Measurements from ENCODE around the gene PLXDC2. TPM values are rescaled to one million over a fixed set of nuclear protein-coding genes. Genes with fewer than 3 reads are reported as not detected.

Gene PLXDC2
- total and polyA plus RNA-seq, 2 donors (not counting 1 experiment from before 2014, with no cell fraction given): 4.2 to 5.1 TPM

DNA sequence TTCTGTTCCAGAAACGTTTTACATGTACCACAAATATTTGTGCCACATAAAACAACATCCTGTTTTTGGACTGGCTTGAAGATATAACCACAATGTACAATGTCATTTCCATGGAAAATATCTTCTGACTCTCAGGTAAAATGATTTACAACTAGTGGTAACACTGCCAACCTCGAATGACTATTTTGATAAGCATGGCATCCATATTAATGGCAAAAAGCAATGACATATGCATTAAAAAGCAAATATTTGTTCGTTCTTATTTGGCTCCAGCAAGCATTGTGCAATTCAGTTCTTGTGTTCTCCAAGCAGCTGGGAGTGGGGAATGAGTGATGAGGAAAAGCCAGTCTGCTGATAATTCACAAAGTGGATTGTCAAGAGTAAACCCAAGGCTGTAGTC, 289.0 kb downstream of the PLXDC2 start:
- Histone ChIP-seq H3K9me3 (ENCODE audit: control insufficient read depth, insufficient read depth, low read depth, low read length) (no peaks in the 10 kb centered on the region), H3K9ac (ENCODE audit: insufficient read depth, low read length) (no peak overlapping the region), H3K79me2 (ENCODE audit: control insufficient read depth, insufficient read depth, low read length) (no peaks in the 10 kb centered on the region), H3K4me3 (replicated peaks in 1 of 4; ENCODE audit: control extremely low read depth in 1 of 4, insufficient read depth in 1 of 4, low read depth in 3 of 4, low read length in 4 of 4) (no peak overlapping the region), H4K20me1 (ENCODE audit: control insufficient read depth, extremely low read depth, insufficient read depth, low read length) (no peaks in the 10 kb centered on the region), H3K27ac (ENCODE audit: insufficient read depth, low read length) (no peak overlapping the region), H2AFZ (ENCODE audit: low read length) (no peak overlapping the region), H3K36me3 (ENCODE audit: control insufficient read depth, insufficient read depth, low read length) (no peaks in the 10 kb centered on the region), H3K4me2 (ENCODE audit: extremely low read depth, insufficient read depth, low read length) (no peak overlapping the region), H3K4me1 (ENCODE audit: control insufficient read depth, extremely low read depth, insufficient read depth, low read length) (no peaks in the 10 kb centered on the region), H3K27me3 (ENCODE audit: control insufficient read depth, insufficient read depth, low read length) (no peaks in the 10 kb centered on the region)
- DNase-seq (ENCODE audit: low read depth in 2 of 2): peak; percentile 58 to 84
- no peak for TF ChIP-seq EZH2 (IDR thresholded peaks at IDR 0.05; ENCODE audit: low read length, missing control alignments)
- TF ChIP-seq, protein P1, sequence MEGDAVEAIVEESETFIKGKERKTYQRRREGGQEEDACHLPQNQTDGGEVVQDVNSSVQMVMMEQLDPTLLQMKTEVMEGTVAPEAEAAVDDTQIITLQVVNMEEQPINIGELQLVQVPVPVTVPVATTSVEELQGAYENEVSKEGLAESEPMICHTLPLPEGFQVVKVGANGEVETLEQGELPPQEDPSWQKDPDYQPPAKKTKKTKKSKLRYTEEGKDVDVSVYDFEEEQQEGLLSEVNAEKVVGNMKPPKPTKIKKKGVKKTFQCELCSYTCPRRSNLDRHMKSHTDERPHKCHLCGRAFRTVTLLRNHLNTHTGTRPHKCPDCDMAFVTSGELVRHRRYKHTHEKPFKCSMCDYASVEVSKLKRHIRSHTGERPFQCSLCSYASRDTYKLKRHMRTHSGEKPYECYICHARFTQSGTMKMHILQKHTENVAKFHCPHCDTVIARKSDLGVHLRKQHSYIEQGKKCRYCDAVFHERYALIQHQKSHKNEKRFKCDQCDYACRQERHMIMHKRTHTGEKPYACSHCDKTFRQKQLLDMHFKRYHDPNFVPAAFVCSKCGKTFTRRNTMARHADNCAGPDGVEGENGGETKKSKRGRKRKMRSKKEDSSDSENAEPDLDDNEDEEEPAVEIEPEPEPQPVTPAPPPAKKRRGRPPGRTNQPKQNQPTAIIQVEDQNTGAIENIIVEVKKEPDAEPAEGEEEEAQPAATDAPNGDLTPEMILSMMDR (conservative IDR thresholded peaks at IDR 0.05 in 1 of 2, IDR thresholded peaks at IDR 0.05 in 1 of 2; ENCODE audit: low read depth in 1 of 2, low read length in 2 of 2): no peak

DNA sequence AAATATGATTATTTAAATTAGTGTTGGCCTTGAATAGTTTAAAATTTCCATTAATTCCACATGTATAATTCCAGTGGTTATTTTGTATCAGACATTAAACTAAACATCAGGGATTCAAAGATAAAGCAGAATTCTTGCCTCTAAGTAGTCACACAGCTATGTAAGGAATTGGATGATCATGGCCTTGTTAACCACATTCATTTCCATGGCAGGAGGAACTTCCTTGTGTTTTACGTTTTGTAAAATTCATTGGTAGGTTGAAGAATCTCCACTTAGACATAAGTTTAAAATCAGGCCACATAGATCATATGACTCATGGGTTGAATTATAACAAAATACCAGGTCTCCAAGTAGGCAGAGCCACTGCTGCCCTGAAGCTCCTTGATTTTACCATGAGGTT, 289.7 kb downstream of the PLXDC2 start:
- no peak for TF ChIP-seq EZH2 (IDR thresholded peaks at IDR 0.05; ENCODE audit: low read length, missing control alignments)
- H3K27ac ChIP-seq (ENCODE audit: insufficient read depth, low read length): no peak overlapping the region

DNA sequence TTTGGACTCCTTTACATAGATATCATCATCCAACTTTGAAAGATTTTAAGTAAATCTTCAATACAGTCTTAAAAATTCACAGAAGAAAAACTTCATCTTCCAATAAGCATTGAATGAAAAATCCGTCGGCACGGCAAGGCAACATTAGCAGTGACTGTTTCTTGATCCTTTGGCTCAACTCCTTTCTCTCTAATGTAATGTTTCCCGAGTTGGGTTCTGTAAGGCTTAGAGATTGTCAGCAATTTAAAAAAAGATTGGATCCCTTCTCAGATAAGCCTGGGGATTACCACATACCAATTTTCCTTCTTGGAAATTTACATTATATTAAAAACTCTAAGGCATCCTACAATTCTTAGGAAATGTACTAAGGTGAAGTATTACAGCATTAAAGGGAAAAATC, 291.8 kb downstream of the PLXDC2 start:
- no peak overlapping the region for H3K4me3 ChIP-seq (replicated peaks in 1 of 4; ENCODE audit: control extremely low read depth in 1 of 4, insufficient read depth in 1 of 4, low read depth in 3 of 4, low read length in 4 of 4)
- no peak for DNase-seq (ENCODE audit: low read depth in 2 of 2)
- no peaks in the 10 kb centered on the region for H3K36me3 ChIP-seq (ENCODE audit: control insufficient read depth, insufficient read depth, low read length)
- H2AFZ ChIP-seq (ENCODE audit: low read length): no peak overlapping the region
- H3K79me2 ChIP-seq (ENCODE audit: control insufficient read depth, insufficient read depth, low read length): no peaks in the 10 kb centered on the region
- no peaks in the 10 kb centered on the region for H3K4me1 ChIP-seq (ENCODE audit: control insufficient read depth, extremely low read depth, insufficient read depth, low read length)
- no peak overlapping the region for H3K9ac ChIP-seq (ENCODE audit: insufficient read depth, low read length)
- H3K4me2 ChIP-seq (ENCODE audit: extremely low read depth, insufficient read depth, low read length): no peak overlapping the region
- H3K27ac ChIP-seq (ENCODE audit: insufficient read depth, low read length): no peak overlapping the region
- TF ChIP-seq, protein P1 (conservative IDR thresholded peaks at IDR 0.05 in 1 of 2, IDR thresholded peaks at IDR 0.05 in 1 of 2; ENCODE audit: low read depth in 1 of 2, low read length in 2 of 2): no peak
- no peak for TF ChIP-seq EZH2 (IDR thresholded peaks at IDR 0.05; ENCODE audit: low read length, missing control alignments)
- H4K20me1 ChIP-seq (ENCODE audit: control insufficient read depth, extremely low read depth, insufficient read depth, low read length): no peaks in the 10 kb centered on the region
- H3K27me3 ChIP-seq (ENCODE audit: control insufficient read depth, insufficient read depth, low read length): no peaks in the 10 kb centered on the region
- no peaks in the 10 kb centered on the region for H3K9me3 ChIP-seq (ENCODE audit: control insufficient read depth, insufficient read depth, low read depth, low read length)

More for the DNA sequence above, 289.7 kb downstream of the PLXDC2 start:
- Histone ChIP-seq H3K4me3 (replicated peaks in 1 of 4; ENCODE audit: control extremely low read depth in 1 of 4, insufficient read depth in 1 of 4, low read depth in 3 of 4, low read length in 4 of 4) (no peak overlapping the region), H3K4me2 (ENCODE audit: extremely low read depth, insufficient read depth, low read length) (no peak overlapping the region), H3K4me1 (ENCODE audit: control insufficient read depth, extremely low read depth, insufficient read depth, low read length) (no peaks in the 10 kb centered on the region), H2AFZ (ENCODE audit: low read length) (no peak overlapping the region), H3K9ac (ENCODE audit: insufficient read depth, low read length) (no peak overlapping the region), H3K27me3 (ENCODE audit: control insufficient read depth, insufficient read depth, low read length) (no peaks in the 10 kb centered on the region), H3K36me3 (ENCODE audit: control insufficient read depth, insufficient read depth, low read length) (no peaks in the 10 kb centered on the region), H3K9me3 (ENCODE audit: control insufficient read depth, insufficient read depth, low read depth, low read length) (no peaks in the 10 kb centered on the region), H3K79me2 (ENCODE audit: control insufficient read depth, insufficient read depth, low read length) (no peaks in the 10 kb centered on the region), H4K20me1 (ENCODE audit: control insufficient read depth, extremely low read depth, insufficient read depth, low read length) (no peaks in the 10 kb centered on the region)
- peak; percentile 54 to 95 for DNase-seq (ENCODE audit: low read depth in 2 of 2)
